GM12878 (cell line): Measurements from ENCODE around the gene HNRNPH1. TPM values are rescaled to one million over a fixed set of nuclear protein-coding genes. Genes with fewer than 3 reads are reported as not detected.

Experiments
- ATAC-seq: fragments of 200-7000 bp; cut with Tn5 transposase; 3 replicates; pipeline ENCODE4 v1.9.1; 2020; ENCODE audit warnings: mild to moderate bottlenecking, moderate library complexity
- BruUV-seq: library from RNA; stranded (reverse); fragments of 400-500 nt; replicated peaks from 2 replicates; lab custom pipeline; 2021; lab: Mats Ljungman, UMichigan
- CTCF ChIA-PET: fragments of 300-600 bp; sonication (Branson Sonifier 250); formaldehyde crosslinking; extraction: SDS; loops from one replicate; lab custom pipeline; 2021; ENCODE audit warnings: inconsistent platforms; lab: Yijun Ruan, JAX
- POLR2A ChIA-PET: fragments of 350-600 bp; formaldehyde crosslinking; extraction: SDS; loops from one replicate; lab custom pipeline; 2021; ENCODE audit warnings: inconsistent platforms; lab: Charles Lee
- RAD21 ChIA-PET: fragments of 300-600 bp; sonication (Branson Sonifier 250); formaldehyde crosslinking; loops from one replicate; lab custom pipeline; 2023; ENCODE audit warnings: antibody characterized with exemption; ENCODE audit not compliant: unreplicated experiment; lab: Charles Lee
- SMC1A ChIA-PET: fragments of 300-600 bp; sonication (Branson Sonifier 250); formaldehyde crosslinking; loops from one replicate; lab custom pipeline; 2023; ENCODE audit not compliant: unreplicated experiment, uncharacterized antibody; lab: Charles Lee
- DNase-seq: peaks from one replicate; pipeline ENCODE4 v3.0.0-alpha.2; 2011; ENCODE audit warnings: low read depth, low spot score
- FAIRE-seq: peaks from 3 replicates; lab custom pipeline; 2011; peaks lifted over from hg19 to GRCh38; lab: Jason Lieb, UNC
- H2AFZ ChIP-seq: 2 replicates; pipeline ENCODE4 v1.6.0; 2011; ENCODE audit warnings: low read depth, low read length, control low read depth; ENCODE audit not compliant: control insufficient read depth
- H3K27ac ChIP-seq: 2 replicates; pipeline ENCODE4 v1.5.1; 2011; ENCODE audit warnings: control low read depth; ENCODE audit not compliant: control insufficient read depth, insufficient read depth
- H3K27me3 ChIP-seq, 2 experiments: replicated peaks in 1 of 2; 2 replicates each; pipeline versions ENCODE4 v1.6.0 to v1.6.1; 2011; ENCODE audit warnings: low read length in 1 of 2; ENCODE audit not compliant: control insufficient read depth in 2 of 2, insufficient read depth in 2 of 2
- H3K36me3 ChIP-seq, 2 experiments: 2 replicates each; pipeline ENCODE4 v1.5.1; 2011; ENCODE audit warnings: low read length in 1 of 2; ENCODE audit not compliant: control insufficient read depth in 2 of 2, insufficient read depth in 2 of 2
- H3K4me1 ChIP-seq: 2 replicates; pipeline ENCODE4 v1.6.1; 2011; ENCODE audit warnings: mild to moderate bottlenecking, low read length, moderate library complexity, mixed read lengths; ENCODE audit not compliant: control insufficient read depth, insufficient read depth
- H3K4me2 ChIP-seq: 2 replicates; pipeline ENCODE4 v1.6.0; 2011; ENCODE audit warnings: control low read depth; ENCODE audit not compliant: control insufficient read depth, insufficient read depth
- H3K4me3 ChIP-seq: fragments of 200-600 bp; sonication (generic); 2 replicates; pipeline ENCODE4 v1.5.1; 2016
- H3K79me2 ChIP-seq: 2 replicates; pipeline ENCODE4 v1.6.0; 2011; ENCODE audit warnings: low read length; ENCODE audit not compliant: control insufficient read depth, insufficient read depth
- H3K9ac ChIP-seq: 2 replicates; pipeline ENCODE4 v1.8.0; 2011; ENCODE audit warnings: low read length, control low read depth, mixed read lengths; ENCODE audit not compliant: control insufficient read depth, insufficient read depth
- H3K9me3 ChIP-seq: replicated peaks from 3 replicates; pipeline ENCODE4 v1.5.1; 2011; ENCODE audit warnings: mild to moderate bottlenecking, low read length; ENCODE audit not compliant: control insufficient read depth, insufficient read depth
- H4K20me1 ChIP-seq: 2 replicates; pipeline ENCODE4 v1.6.0; 2011; ENCODE audit not compliant: control insufficient read depth, insufficient read depth
- BMI1 ChIP-seq: fragments of 450-650 bp; IDR thresholded peaks from 2 replicates; pipeline ENCODE4 v1.6.1; 2016; ENCODE audit warnings: mild to moderate bottlenecking, moderate library complexity, borderline replicate concordance
- CEBPB ChIP-seq, 2 experiments: fragments of 150-350 bp in 1 of 2; IDR thresholded peaks; 2 replicates each; pipeline ENCODE4 v1.6.1; 2012 to 2014; ENCODE audit warnings: low read depth in 2 of 2, low read length in 2 of 2, borderline replicate concordance in 1 of 2, inconsistent platforms in 1 of 2
- CHD2 ChIP-seq: IDR thresholded peaks from 2 replicates; pipeline ENCODE4 v1.6.1; 2011; ENCODE audit warnings: low read depth, low read length, improper control_type of control experiment, borderline replicate concordance
- E4F1 ChIP-seq: fragments of 450-650 bp; IDR thresholded peaks from 2 replicates; pipeline ENCODE4 v1.6.1; 2018; ENCODE audit warnings: borderline replicate concordance, mild to moderate bottlenecking; ENCODE audit not compliant: partially characterized antibody
- IKZF1 ChIP-seq: fragments of 450-650 bp; conservative IDR thresholded peaks from 2 replicates; pipeline ENCODE4 v1.6.1; 2017; ENCODE audit warnings: antibody characterized with exemption, mild to moderate bottlenecking
- NFYA ChIP-seq: IDR thresholded peaks from 2 replicates; pipeline ENCODE4 v1.6.1; 2011; ENCODE audit warnings: low read depth, mild to moderate bottlenecking, low read length, improper control_type of control experiment, borderline replicate concordance
- PAX5 ChIP-seq: IDR thresholded peaks from 2 replicates; pipeline ENCODE4 v1.6.1; 2011; ENCODE audit warnings: low read depth, low read length, borderline replicate concordance
- POU2F2 ChIP-seq: IDR thresholded peaks from 3 replicates; pipeline ENCODE4 v1.6.1; 2011; ENCODE audit warnings: low read depth, mild to moderate bottlenecking, low read length, borderline replicate concordance
- SMC3 ChIP-seq: IDR thresholded peaks from 2 replicates; pipeline ENCODE4 v1.6.1; 2011; ENCODE audit warnings: low read length, improper control_type of control experiment, borderline replicate concordance
- SPI1 ChIP-seq: IDR thresholded peaks from 2 replicates; pipeline ENCODE4 v1.6.1; 2011; ENCODE audit warnings: low read depth, mild to moderate bottlenecking, low read length, moderate library complexity, borderline replicate concordance; ENCODE audit not compliant: insufficient read depth
- TARDBP ChIP-seq: IDR thresholded peaks from 2 replicates; pipeline ENCODE4 v1.6.1; 2016; ENCODE audit warnings: borderline replicate concordance
- ZBTB11 ChIP-seq: fragments of 450-650 bp; formaldehyde crosslinking; IDR thresholded peaks from 2 replicates; pipeline ENCODE4 v1.5.0; 2022; ENCODE audit warnings: mild to moderate bottlenecking, missing genetic modification characterization
- ZNF384 ChIP-seq: IDR thresholded peaks from 2 replicates; pipeline ENCODE4 v1.6.1; 2012; ENCODE audit warnings: low read depth, mild to moderate bottlenecking, low read length, improper control_type of control experiment, borderline replicate concordance
- WGBS: methylation state at CpG from one replicate; pipeline ENCODE4 v1.1.6; 2016; ENCODE audit warnings: low lambda C conversion rate; ENCODE audit not compliant: insufficient replicate concordance, insufficient coverage; ENCODE audit errors: missing lambda C conversion rate; 5-methylcytosine and 5-hydroxymethylcytosine counted together
- in situ Hi-C: fragments of 300-500 bp; cut with MboI; formaldehyde crosslinking; loops from 9 replicates; pipeline ENCODE4 v1.14.3; 2018; ENCODE audit warnings: mixed read lengths
- intact Hi-C: fragments of 100-400 bp; cut with micrococcal nuclease; formaldehyde crosslinking; loops from one replicate; pipeline ENCODE4 v1.14.2; 2022; ENCODE audit not compliant: unreplicated experiment
- polyA plus RNA-seq, 11 experiments: library from polyadenylated mRNA; depleted of rRNA in 4 of 11; unstranded in 6 of 11; stranded (reverse) in 5 of 11; fragments of >200 nt; fragmentation: Nextera tagmentation in 4 of 11; fragmentation: Illumina TruSeq in 1 of 11; extraction: Ambion mirVana in 4 of 11; extraction: Trizol in 1 of 11; gene quantifications; 1 replicate in 1 of 11; 2 replicates in 10 of 11; pipeline versions ENCODE4 v1.2.1 to v1.2.3, GENCODE V29; 2011 to 2016; ENCODE audit warnings: inconsistent platforms in 2 of 11, missing spikeins in 2 of 11, low read depth in 1 of 11
- total RNA-seq, 4 experiments: library from RNA; depleted of rRNA in 3 of 4; stranded (reverse); fragments of >200 nt in 3 of 4; fragmentation: Illumina TruSeq in 1 of 4; extraction: Trizol in 1 of 4; gene quantifications; 2 replicates each; pipeline versions ENCODE4 v1.2.1 to v1.2.3, GENCODE V29; 2013 to 2021

The HNRNPH1 gene
- total and polyA plus RNA-seq, 10 of the 15 experiments (the other 5 are each of a cell fraction or from before 2014, with no cell fraction given) = 184 to 780 (median 690) TPM

- Histone ChIP-seq H3K27ac (no peak overlapping the region), H3K9ac (no peak overlapping the region), H3K36me3 (peaks cover 31 to 39% of the 10 kb centered on the region in 2 experiments), H3K79me2 (peaks cover 28% of the 10 kb centered on the region)
- BruUV-seq = no TSS peak
- ChIA-PET CTCF (interaction anchor here (1.3 kb wide), 1 partner anchor 8 kb away, joined by 4 read pairs; the partner anchor contains the start of gene HNRNPH1), POLR2A (interaction anchor here (0.6 kb wide), 1 partner anchor 89 kb away, joined by 4 read pairs; no protein-coding TSS in a partner anchor), RAD21 (interaction anchor here (0.6 to 1.8 kb wide), 2 partner anchors 8 to 10 kb away, joined by 3 to 7 read pairs; partner anchors contain the start of gene HNRNPH1)
- no peak for DNase-seq
- no peak for FAIRE-seq
- in situ Hi-C loops = no loop called here
- intact Hi-C loops = no loop called here
- TF ChIP-seq IKZF1 (no peak), CHD2 (no peak), SPI1 (no peak), ZBTB11 (CRISPR knock-in tag) (no peak), BMI1 (no peak), CEBPB (IDR thresholded peaks at IDR 0.05; ENCODE audit: borderline replicate concordance in 1 of 2, low read depth in 2 of 2, low read length in 2 of 2) (no peak), SMC3 (no peak), NFYA (no peak), PAX5 (no peak), POU2F2 (no peak), E4F1 (no peak), ZNF384 (no peak), TARDBP (no peak)
- TF ChIP-seq, all 136 proteins: peak for 0
- Histone ChIP-seq H3K4me2 (no peak overlapping the region), H3K4me1 (no peaks in the 10 kb centered on the region), H4K20me1 (peaks cover 10% of the 10 kb centered on the region; the same call in 1 of the 2 replicates), H3K9me3 (no peaks in the 10 kb centered on the region), H3K27me3 (no peaks in the 10 kb centered on the region), H3K4me3 (no peak overlapping the region), H2AFZ (no peak overlapping the region)
- WGBS = 50% methylated on average over 2 of the region's 2 CpGs
- SMC1A ChIA-PET = no interaction called here
- no peak for ATAC-seq
Observed at GRCh38 chr5:179615203-179615602, 8.3 kb downstream of the HNRNPH1 start.
